Subcutaneous abdominal adipose tissue (tissue), 5 donors: Measurements from ENCODE around the gene KCNQ1.

ENCODE experiments used
- H3K27ac ChIP-seq: one replicate; pipeline ENCODE4 v1.7.0; 2013; ENCODE audit warnings: low read depth, mild to moderate bottlenecking, inconsistent platforms, low read length, moderate library complexity
- H3K27me3 ChIP-seq, 5 donors: one replicate each; pipeline ENCODE4 v1.7.0; 2013; ENCODE audit warnings: low read length in 5 of 5, inconsistent platforms in 1 of 5; ENCODE audit not compliant: control insufficient read depth in 5 of 5, insufficient read depth in 4 of 5
- H3K36me3 ChIP-seq, 5 donors: one replicate each; pipeline ENCODE4 v1.7.0; 2013; ENCODE audit warnings: low read length in 5 of 5; ENCODE audit not compliant: control insufficient read depth in 5 of 5, insufficient read depth in 5 of 5
- H3K4me1 ChIP-seq, 5 donors: one replicate each; pipeline ENCODE4 v1.7.0; 2013; ENCODE audit warnings: low read length in 5 of 5, mild to moderate bottlenecking in 3 of 5, moderate library complexity in 1 of 5; ENCODE audit not compliant: control insufficient read depth in 5 of 5, insufficient read depth in 5 of 5
- H3K4me3 ChIP-seq, 5 donors: one replicate each; pipeline ENCODE4 v1.7.0; 2013; ENCODE audit warnings: low read length in 5 of 5, low read depth in 1 of 5
- H3K9ac ChIP-seq, 5 donors: one replicate each; pipeline ENCODE4 v1.7.0; 2013; ENCODE audit warnings: low read length in 5 of 5, mild to moderate bottlenecking in 4 of 5, moderate library complexity in 3 of 5
- H3K9me3 ChIP-seq, 5 donors: one replicate each; pipeline ENCODE4 v1.7.0; 2013; ENCODE audit warnings: low read length in 5 of 5; ENCODE audit not compliant: control insufficient read depth in 5 of 5
- donor health status: healthy.
- donor health status: healthy.
- donor health status: healthy.
- donor health status: healthy.
- donor health status: healthy.

Gene KCNQ1

DNA sequence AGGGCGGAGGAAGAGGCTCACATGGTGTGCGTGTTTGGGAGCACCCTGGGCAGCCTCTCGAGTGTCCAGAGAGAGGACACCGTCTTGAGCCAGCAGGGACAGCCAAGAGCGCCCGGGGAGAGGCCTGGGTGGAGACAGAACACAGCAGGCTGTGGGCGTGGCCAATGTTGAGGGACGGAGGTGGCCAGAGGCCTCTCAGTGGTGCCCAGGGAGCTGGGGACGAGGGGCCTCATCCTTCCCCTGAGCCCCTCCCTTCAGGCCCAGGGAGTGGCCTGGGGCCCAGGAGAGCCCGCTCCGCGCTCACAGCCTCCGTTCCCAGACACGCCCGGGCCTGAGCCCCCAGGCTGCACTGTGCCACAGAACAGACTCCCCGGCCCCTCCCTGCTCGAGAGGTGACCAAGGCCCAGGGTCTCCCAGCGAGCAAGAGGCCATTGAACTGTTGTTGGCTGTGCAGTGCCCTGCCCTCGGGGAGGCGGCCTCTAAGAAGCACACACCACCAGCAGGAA is 392.3 kb downstream of the KCNQ1 start:
- H3K4me3 ChIP-seq, result peak overlapping the region in 3 of 5 donors; percentile 6 to 35 (median 8)
- no peaks in the 10 kb centered on the region for H3K36me3 ChIP-seq
- peaks cover 0 to 31% (median 19%) of the 10 kb centered on the region in 5 donors for H3K4me1 ChIP-seq
- no peaks in the 10 kb centered on the region for H3K9me3 ChIP-seq
- H3K9ac ChIP-seq, result peak overlapping the region in 1 of 5 donors; percentile 27
- no peak overlapping the region for H3K27ac ChIP-seq
- no peaks in the 10 kb centered on the region for H3K27me3 ChIP-seq

DNA sequence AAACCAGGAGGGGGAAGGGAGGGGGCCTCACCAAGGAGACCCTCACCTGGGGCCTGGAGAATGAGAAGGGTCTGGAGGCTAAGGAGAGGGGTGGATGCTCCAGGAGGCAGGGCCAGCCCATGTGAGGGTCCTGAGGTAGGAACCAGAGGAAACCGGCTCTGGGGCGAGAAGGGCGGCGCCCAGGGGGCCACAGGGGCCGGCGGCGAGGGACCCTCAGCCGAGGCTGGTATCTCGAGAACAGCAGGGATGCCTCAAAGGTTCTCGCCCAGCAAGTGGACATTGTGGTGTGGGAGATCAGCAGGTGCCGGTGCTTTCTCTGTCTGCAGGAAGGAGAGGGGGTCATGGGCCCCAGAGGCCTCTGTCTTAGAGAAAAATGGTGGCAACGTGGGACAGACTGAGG is 392.8 kb downstream of the KCNQ1 start:
- Histone ChIP-seq H3K9ac (no peak overlapping the region), H3K27ac (no peak overlapping the region), H3K27me3 (no peaks in the 10 kb centered on the region), H3K4me3 (no peak overlapping the region), H3K36me3 (no peaks in the 10 kb centered on the region), H3K9me3 (no peaks in the 10 kb centered on the region), H3K4me1 (peaks cover 0 to 31% (median 19%) of the 10 kb centered on the region in 5 donors)

DNA sequence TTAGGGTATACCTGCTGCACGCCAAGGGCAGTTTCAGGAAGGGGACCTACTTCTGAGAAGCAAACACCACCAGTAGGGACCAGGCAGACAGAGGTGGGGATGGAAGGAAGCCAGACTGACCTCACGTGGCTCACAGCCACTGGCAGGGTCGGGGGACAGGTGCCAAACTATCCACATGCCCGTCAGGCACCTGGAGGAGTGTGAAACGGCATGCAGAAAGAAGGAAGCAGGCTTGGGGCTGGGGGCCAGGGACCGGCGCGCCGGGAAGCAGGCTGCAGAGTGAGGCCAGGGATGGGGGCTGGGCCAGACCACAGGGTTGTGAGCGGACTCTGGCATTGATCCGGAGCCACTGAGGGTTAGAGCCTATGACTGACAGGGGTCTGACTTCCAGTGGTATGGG is 393.3 kb downstream of the KCNQ1 start:
- Histone ChIP-seq H3K27me3 (no peaks in the 10 kb centered on the region), H3K4me3 (no peak overlapping the region), H3K9me3 (no peaks in the 10 kb centered on the region)

DNA sequence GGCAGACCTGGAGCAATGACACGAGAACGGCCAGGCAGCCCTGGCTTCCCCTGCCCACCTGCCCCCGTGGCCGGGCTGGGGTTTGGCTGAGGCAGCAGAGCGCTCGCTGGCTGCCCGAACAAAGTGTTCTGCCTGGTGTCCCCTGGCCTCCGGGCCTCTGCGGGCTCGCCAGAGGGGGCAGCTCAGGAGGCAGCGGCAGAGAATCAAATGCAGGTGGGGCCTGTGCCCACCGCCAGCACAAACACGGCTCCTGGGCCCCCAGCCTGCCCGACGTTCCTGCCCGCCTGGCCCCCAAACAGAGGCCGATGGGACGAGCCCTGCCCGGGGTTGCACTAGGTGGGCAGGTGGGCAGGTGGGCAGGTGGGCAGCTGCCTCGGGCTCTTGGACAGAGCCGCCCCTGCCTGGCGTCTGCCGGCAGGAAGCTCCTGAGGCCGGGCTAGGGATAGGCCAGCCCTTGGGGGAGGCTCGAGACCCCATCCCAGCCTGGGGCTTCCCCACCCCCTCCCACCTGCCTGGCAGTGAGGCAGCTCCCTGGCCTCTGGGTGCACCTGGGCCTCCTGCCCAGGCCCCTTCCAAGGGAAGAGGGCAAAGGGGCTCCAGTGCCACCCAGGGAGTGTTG is 394.0 kb downstream of the KCNQ1 start:
- Histone ChIP-seq H3K9me3 (no peaks in the 10 kb centered on the region), H3K9ac (no peak overlapping the region), H3K4me3 (no peak overlapping the region), H3K36me3 (no peaks in the 10 kb centered on the region), H3K4me1 (peaks cover 0 to 31% (median 19%) of the 10 kb centered on the region in 5 donors), H3K27me3 (no peaks in the 10 kb centered on the region), H3K27ac (no peak overlapping the region)

More for the DNA sequence above, 393.3 kb downstream of the KCNQ1 start:
- no peaks in the 10 kb centered on the region for H3K36me3 ChIP-seq
- H3K27ac ChIP-seq, result no peak overlapping the region
- H3K9ac ChIP-seq, result no peak overlapping the region
- H3K4me1 ChIP-seq, result peaks cover 0 to 31% (median 19%) of the 10 kb centered on the region in 5 donors

DNA sequence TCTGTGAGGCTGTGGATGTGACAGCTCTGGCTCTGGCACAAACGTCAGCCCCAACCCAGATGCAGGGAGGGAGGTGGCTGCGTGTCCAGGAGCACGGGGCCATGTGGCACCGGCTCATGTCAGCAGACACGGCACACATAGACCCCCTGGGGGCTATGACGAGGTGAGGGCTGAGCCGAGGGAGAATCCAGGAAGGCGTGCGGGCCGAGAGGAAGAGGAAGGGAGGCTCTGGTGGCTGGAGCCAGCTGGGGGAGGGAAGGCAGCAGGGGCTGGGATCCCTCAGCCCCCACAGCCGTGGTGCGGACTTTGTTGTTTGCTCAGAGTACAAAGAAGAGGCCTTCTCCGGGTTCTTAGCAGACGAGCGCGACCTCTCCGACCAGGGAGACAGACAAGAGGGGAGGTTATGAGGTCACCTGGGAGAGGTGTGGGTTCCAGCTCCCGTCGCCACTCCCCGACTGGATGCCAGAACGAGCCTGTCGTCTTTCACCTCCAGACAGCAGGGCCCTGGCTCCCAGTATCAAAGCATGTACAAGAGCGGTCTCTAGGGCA is 394.7 kb downstream of the KCNQ1 start:
- Histone ChIP-seq H3K27ac (no peak overlapping the region), H3K9ac (no peak overlapping the region), H3K4me3 (no peak overlapping the region)

DNA sequence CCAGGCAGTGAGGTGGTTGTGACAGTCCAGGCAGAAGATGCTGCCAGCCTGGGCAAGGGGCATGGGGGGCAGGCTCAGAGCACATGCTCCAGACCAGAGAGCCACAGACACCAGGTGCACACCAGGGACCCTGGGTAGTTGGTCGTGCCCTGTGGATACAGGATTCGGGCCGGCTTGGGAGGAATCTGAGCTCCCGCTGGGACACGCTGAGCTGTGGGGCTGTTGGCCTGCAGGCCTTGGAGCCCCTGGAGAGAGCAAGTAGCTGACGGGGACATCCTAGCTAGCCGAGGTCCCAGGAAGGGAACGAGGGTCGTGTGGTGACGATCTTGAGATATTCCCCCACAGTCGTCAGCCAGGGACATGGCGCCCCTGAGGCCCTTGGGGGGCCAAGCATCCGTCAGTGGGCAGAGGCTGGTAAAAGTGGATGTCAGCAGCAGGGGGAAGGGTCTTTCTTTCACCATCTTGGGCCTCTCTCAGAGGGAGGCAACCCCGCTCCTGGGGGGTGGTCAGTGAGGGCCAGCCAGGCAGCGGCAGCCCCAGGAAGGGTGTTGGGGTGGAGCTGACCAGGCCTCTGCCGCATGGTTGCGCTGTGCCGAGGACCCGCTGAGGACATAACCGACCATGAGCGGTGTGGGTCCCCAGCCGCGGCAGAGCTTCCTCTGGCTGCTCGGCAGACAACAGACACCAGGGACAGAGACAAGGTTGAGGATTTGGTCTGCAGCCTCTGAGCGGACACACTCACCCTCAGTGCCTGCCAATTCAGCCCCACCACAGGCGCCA is 396.8 kb downstream of the KCNQ1 start:
- Histone ChIP-seq H3K27me3 (no peaks in the 10 kb centered on the region), H3K4me1 (peaks cover 0 to 24% (median 12%) of the 10 kb centered on the region in 5 donors), H3K9ac (no peak overlapping the region), H3K9me3 (no peaks in the 10 kb centered on the region), H3K36me3 (no peaks in the 10 kb centered on the region), H3K4me3 (no peak overlapping the region), H3K27ac (no peak overlapping the region)

More for the DNA sequence above, 394.7 kb downstream of the KCNQ1 start:
- Histone ChIP-seq H3K4me1 (peaks cover 0 to 29% (median 18%) of the 10 kb centered on the region in 5 donors), H3K36me3 (no peaks in the 10 kb centered on the region), H3K9me3 (no peaks in the 10 kb centered on the region), H3K27me3 (no peaks in the 10 kb centered on the region)

DNA sequence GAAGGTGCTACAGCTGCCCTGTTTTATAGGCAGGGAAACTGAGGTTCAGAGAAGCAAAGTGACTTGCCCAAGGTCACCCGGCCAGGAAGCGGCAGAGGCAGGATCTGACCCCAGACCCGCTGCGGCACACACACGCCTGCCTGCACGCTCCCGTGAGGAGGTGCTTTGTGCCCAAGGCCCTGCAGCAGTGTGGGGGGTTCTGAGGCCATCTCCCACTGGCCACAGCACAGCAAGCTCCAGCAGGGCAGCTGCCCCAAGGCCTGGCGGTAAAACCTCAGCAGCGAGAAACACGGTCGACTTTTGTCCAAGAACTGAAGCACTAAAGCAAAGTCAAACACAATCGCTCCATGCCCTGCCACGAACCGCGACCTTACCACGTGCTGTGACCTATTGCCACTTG is 398.1 kb downstream of the KCNQ1 start:
- Histone ChIP-seq H3K27ac (no peak overlapping the region), H3K4me1 (peaks cover 0 to 11% (median 0%) of the 10 kb centered on the region in 5 donors), H3K9me3 (no peaks in the 10 kb centered on the region), H3K36me3 (peaks cover 0 to 4% (median 0%) of the 10 kb centered on the region in 5 donors), H3K4me3 (no peak overlapping the region), H3K9ac (no peak overlapping the region), H3K27me3 (no peaks in the 10 kb centered on the region)

DNA sequence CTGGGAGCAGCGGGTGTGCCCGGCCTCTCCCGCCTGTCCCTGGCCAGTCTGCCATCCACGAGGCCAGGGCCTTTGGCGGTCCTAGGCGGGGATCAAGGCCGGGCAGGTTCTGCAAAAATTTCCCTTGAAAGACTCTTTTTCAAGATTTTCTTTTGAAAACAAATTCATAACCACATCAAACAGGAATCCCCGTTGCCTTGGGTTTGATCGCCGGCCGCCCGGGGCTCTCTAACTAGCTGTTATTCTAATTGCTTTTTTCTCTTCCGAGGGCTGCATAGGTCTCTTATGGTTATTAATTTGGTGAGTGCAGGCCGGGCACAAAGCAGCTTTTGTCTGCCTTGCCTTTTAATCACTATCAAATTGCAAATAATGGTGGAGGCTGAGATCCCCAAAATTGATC is 398.7 kb downstream of the KCNQ1 start:
- Histone ChIP-seq H3K4me3 (no peak overlapping the region), H3K27ac (no peak overlapping the region), H3K4me1 (peaks cover 0 to 8% (median 0%) of the 10 kb centered on the region in 5 donors), H3K9ac (no peak overlapping the region), H3K9me3 (no peaks in the 10 kb centered on the region), H3K36me3 (peaks cover 0 to 4% (median 0%) of the 10 kb centered on the region in 5 donors), H3K27me3 (no peaks in the 10 kb centered on the region)

DNA sequence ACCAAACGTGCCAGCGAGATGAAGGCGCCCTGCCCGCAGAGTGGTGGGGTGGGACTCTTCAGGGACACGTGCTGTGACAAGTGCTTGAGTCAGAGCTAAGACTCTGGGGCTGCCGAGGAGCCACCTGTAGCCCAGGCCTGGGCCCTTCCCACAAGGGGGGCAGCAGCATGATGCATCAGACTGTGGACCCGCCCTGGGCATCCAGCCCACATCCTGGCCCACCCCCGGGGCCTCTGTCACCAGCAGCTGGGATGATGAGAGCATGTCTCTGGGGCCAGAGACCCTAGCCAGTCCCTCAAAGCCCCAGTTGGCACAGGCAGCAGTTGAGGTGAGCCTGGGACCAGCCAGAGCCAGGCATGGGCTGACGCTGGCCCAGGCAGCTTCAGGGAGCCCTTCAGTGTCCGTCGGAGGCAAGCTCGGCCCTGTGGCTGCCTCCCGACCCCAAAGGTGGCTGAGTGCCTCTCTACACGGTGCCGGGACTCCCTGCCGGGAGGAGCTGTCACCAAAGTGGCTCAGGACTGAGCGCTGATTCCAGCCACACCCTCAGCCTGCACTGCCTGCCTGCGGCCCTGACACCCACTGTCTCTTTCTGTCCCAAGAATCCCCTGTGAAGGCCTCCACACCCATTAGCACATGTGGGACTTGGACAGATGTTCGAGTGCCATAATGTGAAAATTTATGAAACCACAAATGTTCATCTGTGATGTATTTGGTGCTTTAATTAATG is 399.5 kb downstream of the KCNQ1 start:
- Histone ChIP-seq H3K4me3 (no peak overlapping the region), H3K27ac (no peak overlapping the region), H3K9me3 (no peaks in the 10 kb centered on the region), H3K4me1 (peaks cover 0 to 5% (median 3%) of the 10 kb centered on the region in 5 donors), H3K36me3 (peaks cover 0 to 4% (median 0%) of the 10 kb centered on the region in 5 donors), H3K27me3 (no peaks in the 10 kb centered on the region), H3K9ac (no peak overlapping the region)
